Uterus (tissue), 2 donors: ENCODE measurements around the gene COA5.

Experiments used
- POLR2A ChIP-seq, 2 donors: fragments of 450-650 bp; IDR thresholded peaks; one replicate each; pipeline ENCODE4 v1.6.1; 2016; ENCODE audit warnings: antibody characterized with exemption in 2 of 2, mild to moderate bottlenecking in 1 of 2, moderate library complexity in 1 of 2
- TF ChIP-seq, protein P1 (sequence below), 4 experiments: fragments of 200-600 bp in 2 of 4; fragments of 450-650 bp in 2 of 4; sonication (generic) in 2 of 4; IDR thresholded peaks; one replicate each; pipeline ENCODE4 v1.5.1; 2016 to 2019; ENCODE audit warnings: antibody characterized with exemption in 4 of 4, mild to moderate bottlenecking in 2 of 4, moderate library complexity in 1 of 4

DNA sequence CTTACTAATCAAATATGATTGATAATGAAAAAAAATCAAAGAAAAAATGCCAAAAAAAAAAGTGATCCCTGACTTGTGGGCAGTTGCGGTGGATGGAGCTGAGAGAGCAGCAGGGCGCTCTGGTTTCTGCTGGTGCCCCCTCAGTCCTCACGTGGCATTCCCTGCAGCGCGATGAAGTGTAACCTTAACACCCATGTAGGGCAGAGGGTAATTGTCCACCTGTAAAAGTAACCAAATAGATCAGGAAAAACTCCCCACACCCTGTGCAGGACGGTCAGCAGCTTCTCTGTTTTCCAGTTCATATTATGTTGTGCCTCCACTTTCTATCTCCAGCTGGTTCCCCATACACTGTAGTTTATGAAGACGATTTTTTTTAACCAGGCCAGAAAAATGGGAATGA, 25.0 kb downstream of the COA5 start:
- TF ChIP-seq, protein P1, sequence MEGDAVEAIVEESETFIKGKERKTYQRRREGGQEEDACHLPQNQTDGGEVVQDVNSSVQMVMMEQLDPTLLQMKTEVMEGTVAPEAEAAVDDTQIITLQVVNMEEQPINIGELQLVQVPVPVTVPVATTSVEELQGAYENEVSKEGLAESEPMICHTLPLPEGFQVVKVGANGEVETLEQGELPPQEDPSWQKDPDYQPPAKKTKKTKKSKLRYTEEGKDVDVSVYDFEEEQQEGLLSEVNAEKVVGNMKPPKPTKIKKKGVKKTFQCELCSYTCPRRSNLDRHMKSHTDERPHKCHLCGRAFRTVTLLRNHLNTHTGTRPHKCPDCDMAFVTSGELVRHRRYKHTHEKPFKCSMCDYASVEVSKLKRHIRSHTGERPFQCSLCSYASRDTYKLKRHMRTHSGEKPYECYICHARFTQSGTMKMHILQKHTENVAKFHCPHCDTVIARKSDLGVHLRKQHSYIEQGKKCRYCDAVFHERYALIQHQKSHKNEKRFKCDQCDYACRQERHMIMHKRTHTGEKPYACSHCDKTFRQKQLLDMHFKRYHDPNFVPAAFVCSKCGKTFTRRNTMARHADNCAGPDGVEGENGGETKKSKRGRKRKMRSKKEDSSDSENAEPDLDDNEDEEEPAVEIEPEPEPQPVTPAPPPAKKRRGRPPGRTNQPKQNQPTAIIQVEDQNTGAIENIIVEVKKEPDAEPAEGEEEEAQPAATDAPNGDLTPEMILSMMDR (IDR thresholded peaks at IDR 0.05), result no peak
- TF ChIP-seq POLR2A (IDR thresholded peaks at IDR 0.05), result no peak
